ENCODE results near the gene XRCC1. TPM values are rescaled to one million over a fixed set of nuclear protein-coding genes. Genes with fewer than 3 reads are reported as not detected.
"Not testable (repeated sequence)": the region's sequence is repeated elsewhere in the genome, so short reads cannot be mapped to it uniquely, and the experiment has no call there.

XRCC1 gene
- total RNA-seq, 1 experiment from 2014 or later, result 23.4 TPM

GRCh38 chr19:43525836-43526771, 49.2 kb downstream of the XRCC1 start:
- peak overlapping the region; percentile 98 for H3K4me3 ChIP-seq (ENCODE audit: low read length)
- intact Hi-C loops (cut with micrococcal nuclease), result no loop called here
- H3K9me3 ChIP-seq (ENCODE audit: low read length), result no peaks in the 10 kb centered on the region
- H3K4me2 ChIP-seq (ENCODE audit: low read length), result peak overlapping the region; percentile 88
- TF ChIP-seq CTCF (conservative IDR thresholded peaks at IDR 0.05; ENCODE audit: low read depth, low read length), result no peak
- no peak for TF ChIP-seq EZH2phosphoT487 (IDR thresholded peaks at IDR 0.05; ENCODE audit: borderline replicate concordance, low read length)
- TF ChIP-seq EZH2 (IDR thresholded peaks at IDR 0.05; ENCODE audit: low read length, unreplicated experiment), result no peak
- DNase-seq (peak; percentile 18), ATAC-seq (peak; percentile 36)
- POLR2A ChIA-PET (ENCODE audit: unreplicated experiment), result no interaction called here
- no peaks in the 10 kb centered on the region for H3F3A ChIP-seq (ENCODE audit: low read length, unreplicated experiment)
- peaks cover 12% of the 10 kb centered on the region; the same call in 1 of the 2 replicates for H3K4me1 ChIP-seq (ENCODE audit: insufficient read depth, low read length)
- BruUV-seq (replicated peaks), result TSS peak; percentile 50
- H2AFZ ChIP-seq (ENCODE audit: low read length), result peak overlapping the region; percentile 89; the same call in 1 of the 2 replicates
- CTCF ChIA-PET, result no interaction called here
- no peaks in the 10 kb centered on the region for H4K20me1 ChIP-seq (ENCODE audit: low read length)
- no peaks in the 10 kb centered on the region for H3K9me2 ChIP-seq (replicated peaks; ENCODE audit: low read length)
- H3K27me3 ChIP-seq (ENCODE audit: low read length), result no peaks in the 10 kb centered on the region
- peaks cover 29% of the 10 kb centered on the region for H3K79me2 ChIP-seq (ENCODE audit: low read length)
- no peaks in the 10 kb centered on the region for H3K36me3 ChIP-seq (ENCODE audit: low read depth, low read length)
- H3K27ac ChIP-seq (ENCODE audit: low read length), result peak overlapping the region; percentile 18; the same call in 1 of the 2 replicates
- peak overlapping the region; percentile 71 for H3K9ac ChIP-seq (ENCODE audit: low read length)

DNA sequence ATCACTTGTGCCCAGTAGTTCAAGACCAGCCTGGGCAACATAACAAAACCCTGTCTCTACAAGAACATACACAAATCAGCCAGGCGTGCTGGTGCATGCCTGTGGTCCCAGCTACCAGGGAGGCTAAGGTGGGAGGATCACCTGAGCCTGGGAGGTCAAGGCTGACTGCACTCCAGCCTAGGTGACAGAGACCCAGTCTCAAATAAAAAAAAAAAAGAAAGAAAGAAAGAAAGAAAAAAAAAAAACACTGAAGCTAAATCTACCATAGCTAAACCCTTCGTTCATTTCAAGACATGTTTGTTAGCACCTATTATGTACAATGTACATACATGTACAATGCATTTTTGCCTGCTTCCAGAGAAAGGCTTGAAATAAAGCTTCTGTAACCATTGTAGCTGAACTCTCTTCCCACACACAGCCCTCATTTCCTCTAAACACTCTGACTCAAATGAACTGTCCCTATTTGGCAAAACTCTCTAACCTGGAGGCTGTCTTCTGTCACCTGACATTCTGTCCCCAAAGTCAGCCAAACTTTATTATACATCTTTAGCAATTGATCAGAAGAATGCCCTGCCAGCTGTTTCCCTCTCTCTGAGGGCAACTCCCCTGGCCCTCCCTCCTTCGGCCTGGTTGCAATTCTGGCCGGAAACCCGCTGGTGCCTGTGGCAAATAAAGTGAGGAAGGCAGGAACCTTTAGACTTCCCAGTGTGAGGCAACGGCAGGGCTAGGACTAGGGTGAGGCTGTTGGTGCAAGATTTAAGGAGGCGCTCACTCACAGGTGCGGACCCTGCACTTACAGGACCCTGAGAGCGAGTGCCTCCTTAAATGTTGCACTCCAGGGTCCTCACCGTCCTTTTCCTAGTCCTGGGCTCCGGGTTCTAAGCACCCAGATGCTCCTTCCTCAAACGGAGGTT, 50.1 kb downstream of the XRCC1 start:
- Histone ChIP-seq H4K20me1 (ENCODE audit: low read length) (no peaks in the 10 kb centered on the region), H3F3A (ENCODE audit: low read length, unreplicated experiment) (no peaks in the 10 kb centered on the region), H3K9ac (ENCODE audit: low read length) (peak overlapping the region; percentile 71; the same call in 1 of the 2 replicates), H3K27me3 (ENCODE audit: low read length) (no peaks in the 10 kb centered on the region), H3K36me3 (ENCODE audit: low read depth, low read length) (no peaks in the 10 kb centered on the region), H3K9me3 (ENCODE audit: low read length) (no peaks in the 10 kb centered on the region), H2AFZ (ENCODE audit: low read length) (no peak overlapping the region; the same call in 1 of the 2 replicates), H3K4me3 (ENCODE audit: low read length) (peak overlapping the region; percentile 98), H3K4me1 (ENCODE audit: insufficient read depth, low read length) (peaks cover 12% of the 10 kb centered on the region; the same call in 1 of the 2 replicates), H3K27ac (ENCODE audit: low read length) (peak overlapping the region; percentile 18; the same call in 1 of the 2 replicates), H3K9me2 (replicated peaks; ENCODE audit: low read length) (no peaks in the 10 kb centered on the region), H3K4me2 (ENCODE audit: low read length) (peak overlapping the region; percentile 88), H3K79me2 (ENCODE audit: low read length) (peaks cover 29% of the 10 kb centered on the region)
- no TSS peak for BruUV-seq (replicated peaks)
- POLR2A ChIA-PET (ENCODE audit: unreplicated experiment), result interaction anchor here (0.6 kb wide), 1 partner anchor 59 kb away, joined by 12 read pairs; no protein-coding TSS in a partner anchor
- ATAC-seq, result peak; percentile 74
- CTCF ChIA-PET, result no interaction called here
- no peak for TF ChIP-seq EZH2phosphoT487 (IDR thresholded peaks at IDR 0.05; ENCODE audit: borderline replicate concordance, low read length)
- no peak for TF ChIP-seq EZH2 (IDR thresholded peaks at IDR 0.05; ENCODE audit: low read length, unreplicated experiment)
- no peak for TF ChIP-seq CTCF (conservative IDR thresholded peaks at IDR 0.05; ENCODE audit: low read depth, low read length)
- peak; percentile 66 for DNase-seq
- intact Hi-C loops (cut with micrococcal nuclease), result no loop called here

- H3K9me3 ChIP-seq (ENCODE audit: low read length); ATAC-seq; intact Hi-C loops (cut with micrococcal nuclease); DNase-seq; H3K9me2 ChIP-seq (replicated peaks; ENCODE audit: low read length); H2AFZ ChIP-seq (ENCODE audit: low read length); BruUV-seq (replicated peaks); H3K36me3 ChIP-seq (ENCODE audit: low read depth, low read length); CTCF ChIA-PET; H4K20me1 ChIP-seq (ENCODE audit: low read length); H3K4me3 ChIP-seq (ENCODE audit: low read length); POLR2A ChIA-PET (ENCODE audit: unreplicated experiment); H3F3A ChIP-seq (ENCODE audit: low read length, unreplicated experiment); H3K4me2 ChIP-seq (ENCODE audit: low read length); H3K27me3 ChIP-seq (ENCODE audit: low read length); H3K27ac ChIP-seq (ENCODE audit: low read length); H3K9ac ChIP-seq (ENCODE audit: low read length): not testable (repeated sequence)
- H3K4me1 ChIP-seq (ENCODE audit: insufficient read depth, low read length), result peaks cover 11% of the 10 kb centered on the region; the same call in 1 of the 2 replicates
- H3K79me2 ChIP-seq (ENCODE audit: low read length), result peaks cover 29% of the 10 kb centered on the region
These were observed 51.6 kb downstream of the XRCC1 start for GRCh38 chr19:43523696-43524095.
